ENCODE results near the gene ZNF526.
A peak's percentile ranks its signal among the peaks of the same experiment; 100 is the strongest.

ZNF526 gene

GRCh38 chr19:42219812-42220750 lies at the start of gene ZNF526:
Gene ZNF526 (plus strand): TSS chr19:42220312. CDS start chr19:42224404, 4,092 bp downstream.
- peak; percentile 98 for DNase-seq

GRCh38 chr19:42170715-42171114 lies 49.4 kb upstream of the ZNF526 start:
- no peak for DNase-seq

- no peak for DNase-seq
These were observed 47.9 kb upstream of the ZNF526 start for GRCh38 chr19:42172261-42172660.

GRCh38 chr19:42173695-42174094 lies 46.4 kb upstream of the ZNF526 start:
- DNase-seq = no peak

- no peak for DNase-seq
These were observed 45.9 kb upstream of the ZNF526 start for GRCh38 chr19:42174188-42174587.

- no peak for DNase-seq
These were observed 45.0 kb upstream of the ZNF526 start for GRCh38 chr19:42174958-42175734.

- DNase-seq = peak; percentile 39
These were observed 44.0 kb upstream of the ZNF526 start for GRCh38 chr19:42175952-42176648.

GRCh38 chr19:42176649-42176989 lies 43.5 kb upstream of the ZNF526 start:
- no peak for DNase-seq

- peak; percentile 79 for DNase-seq
These were observed 43.0 kb upstream of the ZNF526 start for GRCh38 chr19:42176990-42177685.

GRCh38 chr19:42177686-42178019 lies 42.5 kb upstream of the ZNF526 start:
- DNase-seq = no peak

- DNase-seq = no peak
These were observed 41.1 kb upstream of the ZNF526 start for GRCh38 chr19:42178791-42179674.

- peak; percentile 84 for DNase-seq
These were observed 35.7 kb upstream of the ZNF526 start for GRCh38 chr19:42184401-42184861.

GRCh38 chr19:42185277-42185676 lies 34.8 kb upstream of the ZNF526 start:
- DNase-seq = peak; percentile 42

GRCh38 chr19:42188665-42189064 lies 31.4 kb upstream of the ZNF526 start:
- no peak for DNase-seq

GRCh38 chr19:42189133-42189532 lies 31.0 kb upstream of the ZNF526 start:
- DNase-seq = no peak

- DNase-seq = no peak
These were observed 28.8 kb upstream of the ZNF526 start for GRCh38 chr19:42191330-42191729.

GRCh38 chr19:42191855-42192254 lies 28.3 kb upstream of the ZNF526 start:
- peak; percentile 74 for DNase-seq

- no peak for DNase-seq
These were observed 26.8 kb upstream of the ZNF526 start for GRCh38 chr19:42193294-42193693.

GRCh38 chr19:42193706-42194105 lies 26.4 kb upstream of the ZNF526 start:
- no peak for DNase-seq

GRCh38 chr19:42196011-42197001 lies 23.8 kb upstream of the ZNF526 start:
- no peak for DNase-seq
